ENCODE data around the gene PFKL.

The PFKL gene

GRCh38 chr21:44295646-44296045, 4.2 kb upstream of the PFKL start:
- no peak for TF ChIP-seq CTCF (IDR thresholded peaks at IDR 0.05; ENCODE audit: control insufficient read depth, extremely low read depth, insufficient read depth)
- no peak for DNase-seq (ENCODE audit: low read depth)
- H3K4me3 ChIP-seq (ENCODE audit: low read depth, low read length) = no peak overlapping the region

- no peak overlapping the region for H3K4me3 ChIP-seq (ENCODE audit: low read depth, low read length)
- no peak for DNase-seq (ENCODE audit: low read depth)
- TF ChIP-seq CTCF (IDR thresholded peaks at IDR 0.05; ENCODE audit: control insufficient read depth, extremely low read depth, insufficient read depth) = no peak
Observed at GRCh38 chr21:44296103-44296519, 3.7 kb upstream of the PFKL start.

GRCh38 chr21:44296916-44297315, 2.9 kb upstream of the PFKL start:
- no peak overlapping the region for H3K4me3 ChIP-seq (ENCODE audit: low read depth, low read length)
- DNase-seq (ENCODE audit: low read depth) = no peak
- no peak for TF ChIP-seq CTCF (IDR thresholded peaks at IDR 0.05; ENCODE audit: control insufficient read depth, extremely low read depth, insufficient read depth)

- no peak overlapping the region for H3K4me3 ChIP-seq (ENCODE audit: low read depth, low read length)
- peak; percentile 31 for DNase-seq (ENCODE audit: low read depth)
- TF ChIP-seq CTCF (IDR thresholded peaks at IDR 0.05; ENCODE audit: control insufficient read depth, extremely low read depth, insufficient read depth) = peak; percentile 80
Observed at GRCh38 chr21:44297525-44298290, 2.1 kb upstream of the PFKL start.

- no peak for TF ChIP-seq CTCF (IDR thresholded peaks at IDR 0.05; ENCODE audit: control insufficient read depth, extremely low read depth, insufficient read depth)
- DNase-seq (ENCODE audit: low read depth) = no peak
- H3K4me3 ChIP-seq (ENCODE audit: low read depth, low read length) = no peak overlapping the region
Observed at GRCh38 chr21:44298301-44298700, 1.6 kb upstream of the PFKL start.

GRCh38 chr21:44299085-44299457, 782 bp upstream of the PFKL start:
- DNase-seq (ENCODE audit: low read depth) = no peak

More at GRCh38 chr21:44299085-44299457, 782 bp upstream of the PFKL start:
- no peak for TF ChIP-seq CTCF (IDR thresholded peaks at IDR 0.05; ENCODE audit: control insufficient read depth, extremely low read depth, insufficient read depth)
- peak overlapping the region; percentile 73 for H3K4me3 ChIP-seq (ENCODE audit: low read depth, low read length)
